NCI-H2107 treated with DMSO at 0.1 percent for 48 hours (cell line): ENCODE measurements around the gene KCNK5.
A peak's percentile ranks its signal among the peaks of the same experiment; 100 is the strongest.

ENCODE experiments used
- DNase-seq: peaks from one replicate; lab custom pipeline; 2025; ENCODE audit not compliant: unreplicated experiment; lab: John Stamatoyannopoulos, UW

Gene KCNK5

GRCh38 chr6:39228992-39229767 is at the start of gene KCNK5:
KCNK5 (minus strand) TSS chr6:39229475; CDS start chr6:39229111, 364 bp downstream.
- DNase-seq, result no peak

GRCh38 chr6:39276379-39276995 is 47.2 kb upstream of the KCNK5 start:
- DNase-seq, result no peak

- DNase-seq, result no peak
Measured at GRCh38 chr6:39274903-39275302, 45.6 kb upstream of the KCNK5 start.

- DNase-seq, result no peak
Measured at GRCh38 chr6:39274471-39274870, 45.2 kb upstream of the KCNK5 start.

GRCh38 chr6:39273406-39273821 is 44.1 kb upstream of the KCNK5 start:
- DNase-seq, result no peak

GRCh38 chr6:39269961-39270360 is 40.7 kb upstream of the KCNK5 start:
- DNase-seq, result no peak

- DNase-seq, result no peak
Measured at GRCh38 chr6:39268721-39269120, 39.4 kb upstream of the KCNK5 start.

GRCh38 chr6:39268171-39268570 is 38.9 kb upstream of the KCNK5 start:
- no peak for DNase-seq

- no peak for DNase-seq
Measured at GRCh38 chr6:39266782-39267355, 37.6 kb upstream of the KCNK5 start.

GRCh38 chr6:39266375-39266774 is 37.1 kb upstream of the KCNK5 start:
- peak; percentile 2 for DNase-seq

GRCh38 chr6:39263303-39264037 is 34.2 kb upstream of the KCNK5 start:
- peak; percentile 51 for DNase-seq

- DNase-seq, result no peak
Measured at GRCh38 chr6:39261751-39262150, 32.5 kb upstream of the KCNK5 start.

GRCh38 chr6:39260953-39261352 is 31.7 kb upstream of the KCNK5 start:
- DNase-seq, result no peak

GRCh38 chr6:39260456-39260855 is 31.2 kb upstream of the KCNK5 start:
- DNase-seq, result no peak

GRCh38 chr6:39256294-39256940 is 27.1 kb upstream of the KCNK5 start:
- DNase-seq, result no peak

- no peak for DNase-seq
Measured at GRCh38 chr6:39254999-39255535, 25.8 kb upstream of the KCNK5 start.

GRCh38 chr6:39251406-39251805 is 22.1 kb upstream of the KCNK5 start:
- no peak for DNase-seq

- no peak for DNase-seq
Measured at GRCh38 chr6:39250507-39250906, 21.2 kb upstream of the KCNK5 start.

GRCh38 chr6:39249278-39249677 is 20.0 kb upstream of the KCNK5 start:
- no peak for DNase-seq

- no peak for DNase-seq
Measured at GRCh38 chr6:39247667-39248194, 18.5 kb upstream of the KCNK5 start.

GRCh38 chr6:39243809-39244208 is 14.5 kb upstream of the KCNK5 start:
- DNase-seq, result no peak
